ENCODE data around the gene CADM4. TPM values are rescaled to one million over a fixed set of nuclear protein-coding genes. Genes with fewer than 3 reads are reported as not detected.

Gene CADM4
- total RNA-seq, 2 donors from 2014 or later: 2.3 to 5.8 TPM

- intact Hi-C loops (cut with DNase I): no loop called here
- Histone ChIP-seq H3K9me3 (no peaks in the 10 kb centered on the region), H3K27ac (no peak overlapping the region), H3K4me1 (no peaks in the 10 kb centered on the region), H3K27me3 (no peaks in the 10 kb centered on the region), H3K4me3 (no peak overlapping the region), H3K9ac (ENCODE audit: low read depth in 2 of 2, low read length in 2 of 2) (no peak overlapping the region), H3K36me3 (no peaks in the 10 kb centered on the region)
- DNase-seq: no peak
- TF ChIP-seq CTCF (IDR thresholded peaks at IDR 0.05): no peak
Measured at GRCh38 chr19:43633520-43633919, 6.1 kb downstream of the CADM4 start.

- no peak overlapping the region for H3K9ac ChIP-seq (ENCODE audit: low read depth in 2 of 2, low read length in 2 of 2)
- intact Hi-C loops (cut with DNase I): no loop called here
- no peaks in the 10 kb centered on the region for H3K9me3 ChIP-seq
- no peaks in the 10 kb centered on the region for H3K36me3 ChIP-seq
- DNase-seq: no peak
- no peak for TF ChIP-seq CTCF (IDR thresholded peaks at IDR 0.05)
- H3K27ac ChIP-seq: no peak overlapping the region
- H3K4me3 ChIP-seq: no peak overlapping the region
- H3K4me1 ChIP-seq: no peaks in the 10 kb centered on the region
- no peaks in the 10 kb centered on the region for H3K27me3 ChIP-seq
Measured at GRCh38 chr19:43631491-43631890, 8.2 kb downstream of the CADM4 start.

GRCh38 chr19:43628646-43629326, 10.9 kb downstream of the CADM4 start:
- Histone ChIP-seq H3K27me3 (no peaks in the 10 kb centered on the region), H3K27ac (no peak overlapping the region), H3K36me3 (no peaks in the 10 kb centered on the region), H3K4me1 (no peaks in the 10 kb centered on the region), H3K9me3 (no peaks in the 10 kb centered on the region), H3K4me3 (no peak overlapping the region), H3K9ac (ENCODE audit: low read depth in 2 of 2, low read length in 2 of 2) (no peak overlapping the region)
- TF ChIP-seq CTCF (IDR thresholded peaks at IDR 0.05): no peak
- no peak for DNase-seq
- intact Hi-C loops (cut with DNase I): no loop called here

- intact Hi-C loops (cut with DNase I): no loop called here
- no peak for TF ChIP-seq CTCF (IDR thresholded peaks at IDR 0.05)
- no peaks in the 10 kb centered on the region for H3K27me3 ChIP-seq
- no peaks in the 10 kb centered on the region for H3K9me3 ChIP-seq
- no peak for DNase-seq
- no peaks in the 10 kb centered on the region for H3K36me3 ChIP-seq
- H3K4me3 ChIP-seq: no peak overlapping the region
- no peak overlapping the region for H3K9ac ChIP-seq (ENCODE audit: low read depth in 2 of 2, low read length in 2 of 2)
- H3K4me1 ChIP-seq: no peaks in the 10 kb centered on the region
- no peak overlapping the region for H3K27ac ChIP-seq
Measured at GRCh38 chr19:43626838-43627237, 12.8 kb downstream of the CADM4 start.

DNA sequence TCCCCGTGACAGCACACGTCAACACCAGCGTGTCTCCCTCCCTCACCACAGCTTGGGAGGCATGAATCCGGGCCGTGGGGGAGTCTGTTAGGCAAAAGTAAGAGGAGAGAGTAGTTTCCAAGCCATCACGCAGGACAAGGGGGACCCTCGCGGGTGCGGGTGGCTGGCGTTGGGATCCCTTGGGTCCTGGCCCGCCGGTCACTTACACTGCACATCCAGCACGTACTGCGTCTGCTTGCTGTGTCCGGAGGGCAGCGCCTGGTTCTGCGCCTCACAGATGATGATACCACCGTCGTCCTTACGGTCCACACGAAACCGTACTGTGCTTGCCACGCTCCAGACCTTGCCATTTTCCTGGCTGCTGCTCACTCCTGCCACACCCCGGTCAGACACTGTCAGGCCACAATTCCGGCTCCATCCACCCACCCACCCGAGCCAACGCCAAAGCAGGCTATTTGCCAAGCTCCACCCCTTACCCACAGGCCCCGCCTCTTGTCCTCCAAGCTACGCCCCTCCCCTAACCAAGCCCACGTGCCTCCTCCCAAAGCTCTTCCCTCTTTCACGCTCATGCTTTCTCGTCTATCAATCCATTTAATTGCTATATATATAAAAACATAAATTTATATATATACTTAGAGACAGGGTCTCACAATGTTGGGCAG, 13.6 kb downstream of the CADM4 start:
- H3K9ac ChIP-seq (ENCODE audit: low read depth in 2 of 2, low read length in 2 of 2): no peak overlapping the region
- TF ChIP-seq CTCF (IDR thresholded peaks at IDR 0.05): no peak
- no peaks in the 10 kb centered on the region for H3K27me3 ChIP-seq
- no peaks in the 10 kb centered on the region for H3K4me1 ChIP-seq
- H3K27ac ChIP-seq: no peak overlapping the region
- no peaks in the 10 kb centered on the region for H3K36me3 ChIP-seq
- intact Hi-C loops (cut with DNase I): no loop called here
- H3K4me3 ChIP-seq: no peak overlapping the region
- peak; percentile 35 for DNase-seq
- H3K9me3 ChIP-seq: no peaks in the 10 kb centered on the region
